Esophagus (tissue), 2 donors: ENCODE results near the gene OR56B4. TPM values are rescaled to one million over a fixed set of nuclear protein-coding genes. Genes with fewer than 3 reads are reported as not detected.
"Not testable (repeated sequence)": the region's sequence is repeated elsewhere in the genome, so short reads cannot be mapped to it uniquely, and the experiment has no call there.

ENCODE experiments used
- H3K27ac ChIP-seq, 2 donors: one replicate each; pipeline ENCODE4 v1.5.1; 2013; ENCODE audit warnings: low read depth in 2 of 2, mild to moderate bottlenecking in 2 of 2, inconsistent platforms in 1 of 2, low read length in 1 of 2, moderate library complexity in 1 of 2
- H3K27me3 ChIP-seq, 2 donors: one replicate each; pipeline ENCODE4 v1.6.1; 2013; ENCODE audit warnings: low read length in 2 of 2, control low read depth in 1 of 2, mild to moderate bottlenecking in 1 of 2; ENCODE audit not compliant: insufficient read depth in 2 of 2, control insufficient read depth in 1 of 2
- H3K36me3 ChIP-seq, 2 donors: one replicate each; pipeline ENCODE4 v1.6.1; 2013; ENCODE audit warnings: low read length in 1 of 2; ENCODE audit not compliant: control insufficient read depth in 2 of 2, insufficient read depth in 2 of 2
- H3K4me1 ChIP-seq, 2 donors: one replicate each; pipeline ENCODE4 v1.6.1; 2013; ENCODE audit warnings: low read length in 1 of 2; ENCODE audit not compliant: control insufficient read depth in 2 of 2, insufficient read depth in 2 of 2
- H3K4me3 ChIP-seq, 2 donors: one replicate each; pipeline ENCODE4 v1.5.1; 2013; ENCODE audit warnings: low read length in 2 of 2, mild to moderate bottlenecking in 2 of 2, low read depth in 1 of 2, moderate library complexity in 1 of 2
- H3K9me3 ChIP-seq, 2 donors: one replicate each; pipeline ENCODE4 v1.6.1; 2013; ENCODE audit warnings: mild to moderate bottlenecking in 2 of 2, low read depth in 1 of 2, low read length in 1 of 2, moderate library complexity in 1 of 2; ENCODE audit not compliant: control insufficient read depth in 2 of 2, insufficient read depth in 1 of 2
- WGBS, 2 donors: extraction: QIAGEN DNeasy Blood & Tissue Kit; methylation state at CpG; one replicate each; pipeline ENCODE4 v1.1.7; 2013; 5-methylcytosine and 5-hydroxymethylcytosine counted together
- polyA plus RNA-seq, 2 donors: library from polyadenylated mRNA; stranded (reverse); fragments of 200-250 nt; gene quantifications; one replicate each; pipeline ENCODE4 v1.2.3, GENCODE V29; 2013
- donor health status: healthy with polysubstance abuse.
- donor health status: Bipolar disorder and iron deficiency.

The OR56B4 gene, protein sequence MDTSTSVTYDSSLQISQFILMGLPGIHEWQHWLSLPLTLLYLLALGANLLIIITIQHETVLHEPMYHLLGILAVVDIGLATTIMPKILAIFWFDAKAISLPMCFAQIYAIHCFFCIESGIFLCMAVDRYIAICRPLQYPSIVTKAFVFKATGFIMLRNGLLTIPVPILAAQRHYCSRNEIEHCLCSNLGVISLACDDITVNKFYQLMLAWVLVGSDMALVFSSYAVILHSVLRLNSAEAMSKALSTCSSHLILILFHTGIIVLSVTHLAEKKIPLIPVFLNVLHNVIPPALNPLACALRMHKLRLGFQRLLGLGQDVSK
- polyA plus RNA-seq: not detected

GRCh38 chr11:6107384-6107783 lies at the start of gene OR56B4:
OR56B4 (plus strand) TSS chr11:6107684; CDS start chr11:6107779, 95 bp downstream.
- not testable (repeated sequence) for H3K27me3 ChIP-seq
- WGBS, 2 donors: 81 to 83% methylated on average over 6 of the region's 6 CpGs

GRCh38 chr11:6061475-6061874 lies 46.0 kb upstream of the OR56B4 start:
- WGBS, 2 donors: 50 to 54% methylated on average over 3 of the region's 3 CpGs
- H3K27ac ChIP-seq: no peak overlapping the region
- no peaks in the 10 kb centered on the region for H3K9me3 ChIP-seq
- H3K4me1 ChIP-seq: no peaks in the 10 kb centered on the region
- no peaks in the 10 kb centered on the region for H3K27me3 ChIP-seq
- no peak overlapping the region for H3K4me3 ChIP-seq
- no peaks in the 10 kb centered on the region for H3K36me3 ChIP-seq

More at GRCh38 chr11:6107384-6107783, at the start of gene OR56B4:
- H3K27ac ChIP-seq, H3K9me3 ChIP-seq, H3K4me3 ChIP-seq, H3K4me1 ChIP-seq, H3K36me3 ChIP-seq: not testable (repeated sequence)

GRCh38 chr11:6062691-6063358 lies 44.7 kb upstream of the OR56B4 start:
- H3K27ac ChIP-seq: no peak overlapping the region
- WGBS, 2 donors: 67 to 83% methylated on average over 5 of the region's 5 CpGs
- H3K36me3 ChIP-seq: no peaks in the 10 kb centered on the region
- H3K27me3 ChIP-seq: no peaks in the 10 kb centered on the region
- H3K9me3 ChIP-seq: no peaks in the 10 kb centered on the region
- H3K4me1 ChIP-seq: no peaks in the 10 kb centered on the region
- no peak overlapping the region for H3K4me3 ChIP-seq

- WGBS, 2 donors: 75 to 78% methylated on average over 4 of the region's 4 CpGs
- no peaks in the 10 kb centered on the region for H3K27me3 ChIP-seq
- no peak overlapping the region for H3K4me3 ChIP-seq
- H3K4me1 ChIP-seq: no peaks in the 10 kb centered on the region
- no peaks in the 10 kb centered on the region for H3K36me3 ChIP-seq
- no peaks in the 10 kb centered on the region for H3K9me3 ChIP-seq
- no peak overlapping the region for H3K27ac ChIP-seq
These were observed 40.0 kb upstream of the OR56B4 start for GRCh38 chr11:6067502-6067901.

DNA sequence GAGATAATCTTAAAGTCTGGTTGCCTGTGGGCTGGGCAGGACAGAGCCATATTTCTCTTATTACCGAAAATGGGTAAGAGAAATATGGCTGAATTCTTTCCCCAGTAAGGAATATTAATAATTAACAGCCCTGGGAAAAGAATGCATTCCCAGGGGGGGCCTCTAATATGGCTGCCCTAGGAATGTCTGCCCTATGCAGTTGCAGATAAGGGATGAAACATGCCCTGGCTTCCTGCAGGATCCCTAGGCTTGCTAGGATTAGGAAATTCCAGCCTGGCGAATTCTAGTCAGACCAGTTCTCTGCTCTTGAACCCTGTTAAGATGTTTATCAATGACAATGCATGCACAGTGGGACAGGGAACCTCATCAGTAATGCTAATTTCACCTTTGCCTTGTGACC lies 31.0 kb upstream of the OR56B4 start:
- 73 to 84% methylated on average over 2 of the region's 2 CpGs for whole genome bisulfite sequencing, 2 donors
- not testable (repeated sequence) for H3K27me3 ChIP-seq, H3K4me1 ChIP-seq, H3K9me3 ChIP-seq, H3K4me3 ChIP-seq, H3K36me3 ChIP-seq, H3K27ac ChIP-seq

GRCh38 chr11:6077723-6078122 lies 29.8 kb upstream of the OR56B4 start:
- peaks cover 0 to 4% of the 10 kb centered on the region in 2 donors for H3K9me3 ChIP-seq
- H3K27ac ChIP-seq: no peak overlapping the region
- WGBS, 2 donors: 91 to 94% methylated on average over 6 of the region's 6 CpGs
- no peak overlapping the region for H3K4me3 ChIP-seq
- no peaks in the 10 kb centered on the region for H3K27me3 ChIP-seq
- H3K4me1 ChIP-seq: no peaks in the 10 kb centered on the region
- no peaks in the 10 kb centered on the region for H3K36me3 ChIP-seq

DNA sequence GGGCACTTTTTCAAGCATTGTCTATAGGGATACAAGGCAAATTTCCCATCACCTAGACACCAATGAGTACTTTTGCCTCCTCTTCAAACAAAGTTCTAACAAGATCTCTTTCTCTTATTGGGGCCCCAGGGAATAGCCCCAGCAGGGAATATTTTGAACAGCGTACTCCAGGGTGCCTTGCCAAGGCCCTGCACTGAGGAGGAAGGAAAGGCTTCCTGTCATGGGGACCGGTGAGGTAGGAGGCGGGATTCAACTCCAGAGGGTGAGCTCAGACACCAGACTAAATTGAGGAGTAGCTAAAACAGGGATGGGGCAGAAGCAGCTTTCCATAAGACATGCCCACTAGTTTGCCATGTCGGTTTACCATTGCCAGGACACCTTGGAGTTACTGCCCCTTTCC lies 28.0 kb upstream of the OR56B4 start:
- Histone ChIP-seq H3K36me3 (no peaks in the 10 kb centered on the region), H3K9me3 (peaks cover 0 to 4% of the 10 kb centered on the region in 2 donors), H3K4me3 (no peak overlapping the region), H3K27ac (no peak overlapping the region), H3K4me1 (no peaks in the 10 kb centered on the region), H3K27me3 (no peaks in the 10 kb centered on the region)
- 75 to 79% methylated on average over 4 of the region's 4 CpGs for WGBS, 2 donors

- Histone ChIP-seq H3K9me3 (peaks cover 0 to 4% of the 10 kb centered on the region in 2 donors), H3K4me3 (no peak overlapping the region), H3K4me1 (no peaks in the 10 kb centered on the region), H3K27ac (no peak overlapping the region), H3K27me3 (no peaks in the 10 kb centered on the region), H3K36me3 (no peaks in the 10 kb centered on the region)
- WGBS, 2 donors: 70 to 82% methylated on average over 2 of the region's 2 CpGs
These were observed 24.4 kb upstream of the OR56B4 start for GRCh38 chr11:6083129-6083528.

DNA sequence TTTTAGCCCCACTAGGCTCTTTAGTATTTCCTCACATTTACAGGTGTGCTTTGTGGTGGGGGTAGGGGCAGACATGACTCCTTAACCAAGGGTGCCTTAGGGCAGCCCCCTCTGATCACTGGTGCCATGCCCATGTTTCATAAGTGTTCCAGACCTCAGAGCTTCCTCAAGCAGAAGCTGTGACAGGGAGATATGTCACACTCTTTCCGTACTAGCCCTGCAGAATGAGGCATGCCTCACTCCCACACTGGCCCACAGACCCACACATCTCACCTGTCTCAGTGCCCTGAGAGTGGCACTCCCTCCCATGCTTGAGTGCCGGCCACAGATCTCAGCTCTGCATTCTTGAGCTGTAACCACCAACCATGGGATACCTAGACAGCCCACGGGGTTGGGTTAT lies 22.9 kb upstream of the OR56B4 start:
- H3K4me3 ChIP-seq: no peak overlapping the region
- WGBS, 2 donors: 78 to 84% methylated on average over 3 of the region's 3 CpGs
- no peaks in the 10 kb centered on the region for H3K4me1 ChIP-seq
- H3K9me3 ChIP-seq: peaks cover 0 to 4% of the 10 kb centered on the region in 2 donors
- H3K27me3 ChIP-seq: no peaks in the 10 kb centered on the region
- no peaks in the 10 kb centered on the region for H3K36me3 ChIP-seq
- no peak overlapping the region for H3K27ac ChIP-seq

DNA sequence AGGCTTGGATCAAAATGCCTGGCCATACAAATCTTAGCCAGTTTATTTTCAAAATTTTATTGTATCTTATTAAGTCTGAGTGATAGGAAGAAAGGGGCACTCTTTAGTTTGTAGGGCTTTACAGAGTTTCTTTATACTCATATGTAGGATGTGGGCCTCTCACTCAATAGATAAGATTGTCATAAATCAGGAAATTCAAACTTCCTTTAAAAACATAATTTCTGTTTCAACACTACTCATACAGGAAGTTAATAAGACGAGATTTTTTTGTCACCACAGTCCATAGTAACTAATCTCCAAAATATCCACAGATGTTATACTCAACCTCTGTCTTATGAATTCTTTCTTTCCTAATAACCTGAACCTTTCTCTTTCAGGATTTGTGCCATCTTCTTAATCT lies 13.3 kb upstream of the OR56B4 start:
- Histone ChIP-seq H3K27ac (no peak overlapping the region), H3K36me3 (no peaks in the 10 kb centered on the region), H3K27me3 (no peaks in the 10 kb centered on the region), H3K4me1 (no peaks in the 10 kb centered on the region), H3K4me3 (no peak overlapping the region), H3K9me3 (peaks cover 0 to 2% of the 10 kb centered on the region in 2 donors)
- 32 to 39% methylated on average over 1 of the region's 1 CpG for WGBS, 2 donors
